ENCODE measurements around the gene HDGFL2.

The HDGFL2 gene

DNA sequence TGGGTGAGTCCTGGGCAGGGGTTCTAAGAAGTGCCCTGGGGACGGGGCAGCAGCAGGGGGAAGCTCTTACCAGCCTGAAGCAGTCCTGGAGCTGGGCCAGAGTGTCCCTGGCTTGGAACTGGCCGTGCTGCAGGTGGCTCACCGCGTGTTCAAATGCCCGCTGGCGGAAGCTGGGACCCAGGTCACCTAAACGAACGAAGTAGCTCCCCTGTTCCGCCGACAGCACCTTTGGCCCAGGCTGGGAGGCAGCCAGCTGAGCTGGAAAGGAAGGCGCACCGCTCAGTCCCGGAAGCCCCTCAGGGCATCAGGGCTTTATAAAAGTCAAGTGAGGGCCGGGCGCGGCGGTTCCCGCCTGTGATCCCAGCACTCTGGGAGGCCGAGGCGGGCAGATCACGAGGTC is 36.6 kb downstream of the HDGFL2 start:
- Histone ChIP-seq H2BK5ac (ENCODE audit: low read length) (no peak overlapping the region), H2BK12ac (ENCODE audit: low read length) (no peak overlapping the region), H3K4ac (ENCODE audit: low read length) (no peak overlapping the region), H3K9ac (ENCODE audit: low read depth, low read length, poor library complexity) (no peak overlapping the region), H2BK15ac (ENCODE audit: low read length) (no peak overlapping the region), H2AFZ (ENCODE audit: low read length) (no peak overlapping the region), H3K9me3 (replicated peaks in 1 of 2; ENCODE audit: control insufficient read depth in 2 of 2, insufficient read depth in 1 of 2, low read depth in 1 of 2, low read length in 2 of 2) (no peaks in the 10 kb centered on the region), H3K4me1 (ENCODE audit: control insufficient read depth in 2 of 2, insufficient read depth in 1 of 2, low read depth in 1 of 2, low read length in 2 of 2) (peaks cover 0 to under 1% of the 10 kb centered on the region in 2 donors), H4K8ac (ENCODE audit: low read depth, low read length) (no peak overlapping the region), H3K79me1 (ENCODE audit: low read depth, low read length) (peaks cover 6% of the 10 kb centered on the region), H3K23ac (ENCODE audit: low read depth, low read length, poor library complexity) (no peak overlapping the region), H3K4me2 (ENCODE audit: insufficient read depth, low read length, poor library complexity, severe bottlenecking) (no peak overlapping the region), H4K91ac (ENCODE audit: low read depth, low read length, poor library complexity) (no peak overlapping the region), H3K36me3 (replicated peaks in 1 of 2; ENCODE audit: control insufficient read depth in 2 of 2, insufficient read depth in 2 of 2, low read length in 2 of 2) (peaks cover 11 to 16% of the 10 kb centered on the region in 2 donors), H3K27ac (replicated peaks; ENCODE audit: low read length) (no peak overlapping the region), H3K4me3 (ENCODE audit: low read length in 2 of 2) (no peak overlapping the region), H3K27me3 (ENCODE audit: control insufficient read depth in 3 of 3, insufficient read depth in 3 of 3, low read depth in 1 of 3, low read length in 3 of 3) (peaks cover 0 to 4% (median 0%) of the 10 kb centered on the region in 3 experiments), H2AK5ac (ENCODE audit: low read depth, low read length) (peak overlapping the region; percentile 25), H3K18ac (ENCODE audit: low read length) (no peak overlapping the region), H2BK120ac (ENCODE audit: low read depth, low read length) (no peak overlapping the region), H3K14ac (ENCODE audit: low read length) (no peak overlapping the region)
- no peak for DNase-seq (ENCODE audit: low spot score)
- WGBS, 2 donors (ENCODE audit: extremely low coverage in 2 of 2, insufficient read length in 2 of 2, insufficient replicate concordance in 1 of 2), result no CpG with 5 or more reads among the region's 21 CpGs

DNA sequence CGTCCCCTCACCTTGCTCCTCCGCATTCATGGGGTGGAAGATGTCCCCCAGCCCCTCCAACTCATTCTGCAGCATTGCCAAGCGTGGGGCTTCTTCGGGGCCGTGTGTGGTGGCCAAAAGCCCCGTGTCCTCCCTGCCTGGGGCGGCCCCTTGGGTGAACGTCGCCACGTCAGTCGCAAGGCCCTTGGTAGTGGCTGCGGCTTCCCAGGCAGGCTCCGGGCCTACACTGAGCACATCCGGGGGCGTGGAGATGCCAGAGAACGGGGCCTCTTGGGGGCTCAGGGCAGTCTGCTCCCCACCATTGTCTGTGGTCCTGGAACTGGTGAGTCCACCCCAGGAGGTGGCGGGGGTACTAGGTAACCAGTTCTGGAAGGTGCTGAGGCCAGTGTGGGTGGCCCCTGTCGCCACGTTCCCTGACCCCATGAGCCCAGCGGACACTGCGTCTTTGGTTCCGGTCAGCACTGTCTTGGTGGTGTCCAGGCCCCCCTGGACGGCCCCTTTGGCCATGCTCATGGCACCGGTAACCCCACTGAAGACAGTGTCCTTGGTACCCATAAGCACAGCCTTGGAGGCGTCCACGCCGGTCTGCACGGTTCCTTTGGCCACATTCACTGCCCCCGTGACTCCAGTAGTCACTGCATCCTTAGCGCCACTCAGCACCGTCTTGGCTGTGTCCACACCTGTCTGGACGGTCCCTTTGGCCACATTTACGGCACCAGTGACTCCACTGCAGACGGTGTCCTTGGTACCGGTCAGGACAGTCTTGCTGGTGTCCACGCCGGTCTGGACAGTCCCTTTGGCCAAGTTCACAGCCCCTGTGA is 38.5 kb downstream of the HDGFL2 start:
- H3K14ac ChIP-seq (ENCODE audit: low read length), result peak overlapping the region; percentile 94
- no peaks in the 10 kb centered on the region for H3K9me3 ChIP-seq (replicated peaks in 1 of 2; ENCODE audit: control insufficient read depth in 2 of 2, insufficient read depth in 1 of 2, low read depth in 1 of 2, low read length in 2 of 2)
- H3K4ac ChIP-seq (ENCODE audit: low read length), result peak overlapping the region; percentile 38
- H4K8ac ChIP-seq (ENCODE audit: low read depth, low read length), result no peak overlapping the region
- H3K79me1 ChIP-seq (ENCODE audit: low read depth, low read length), result peaks cover 3% of the 10 kb centered on the region
- no peak overlapping the region for H4K91ac ChIP-seq (ENCODE audit: low read depth, low read length, poor library complexity)
- no peak overlapping the region for H3K4me3 ChIP-seq (ENCODE audit: low read length in 2 of 2)
- peak overlapping the region; percentile 89 for H3K23ac ChIP-seq (ENCODE audit: low read depth, low read length, poor library complexity)
- H3K4me1 ChIP-seq (ENCODE audit: control insufficient read depth in 2 of 2, insufficient read depth in 1 of 2, low read depth in 1 of 2, low read length in 2 of 2), result no peaks in the 10 kb centered on the region
- H2AK5ac ChIP-seq (ENCODE audit: low read depth, low read length), result no peak overlapping the region
- H3K36me3 ChIP-seq (replicated peaks in 1 of 2; ENCODE audit: control insufficient read depth in 2 of 2, insufficient read depth in 2 of 2, low read length in 2 of 2), result peaks cover 0 to 4% of the 10 kb centered on the region in 2 donors
- no peak overlapping the region for H2BK15ac ChIP-seq (ENCODE audit: low read length)
- H2BK120ac ChIP-seq (ENCODE audit: low read depth, low read length), result no peak overlapping the region
- no peak for DNase-seq (ENCODE audit: low spot score)
- H3K4me2 ChIP-seq (ENCODE audit: insufficient read depth, low read length, poor library complexity, severe bottlenecking), result no peak overlapping the region
- no peak overlapping the region for H3K27ac ChIP-seq (replicated peaks; ENCODE audit: low read length)
- peaks cover 0 to 4% (median 0%) of the 10 kb centered on the region in 3 experiments for H3K27me3 ChIP-seq (ENCODE audit: control insufficient read depth in 3 of 3, insufficient read depth in 3 of 3, low read depth in 1 of 3, low read length in 3 of 3)
- no peak overlapping the region for H2BK12ac ChIP-seq (ENCODE audit: low read length)
- H2BK5ac ChIP-seq (ENCODE audit: low read length), result peak overlapping the region; percentile 39
- H2AFZ ChIP-seq (ENCODE audit: low read length), result no peak overlapping the region
- H3K9ac ChIP-seq (ENCODE audit: low read depth, low read length, poor library complexity), result peak overlapping the region; percentile 9
- peak overlapping the region; percentile 76 for H3K18ac ChIP-seq (ENCODE audit: low read length)
- WGBS, 2 donors (ENCODE audit: extremely low coverage in 2 of 2, insufficient read length in 2 of 2, insufficient replicate concordance in 1 of 2), result no CpG with 5 or more reads among the region's 37 CpGs

DNA sequence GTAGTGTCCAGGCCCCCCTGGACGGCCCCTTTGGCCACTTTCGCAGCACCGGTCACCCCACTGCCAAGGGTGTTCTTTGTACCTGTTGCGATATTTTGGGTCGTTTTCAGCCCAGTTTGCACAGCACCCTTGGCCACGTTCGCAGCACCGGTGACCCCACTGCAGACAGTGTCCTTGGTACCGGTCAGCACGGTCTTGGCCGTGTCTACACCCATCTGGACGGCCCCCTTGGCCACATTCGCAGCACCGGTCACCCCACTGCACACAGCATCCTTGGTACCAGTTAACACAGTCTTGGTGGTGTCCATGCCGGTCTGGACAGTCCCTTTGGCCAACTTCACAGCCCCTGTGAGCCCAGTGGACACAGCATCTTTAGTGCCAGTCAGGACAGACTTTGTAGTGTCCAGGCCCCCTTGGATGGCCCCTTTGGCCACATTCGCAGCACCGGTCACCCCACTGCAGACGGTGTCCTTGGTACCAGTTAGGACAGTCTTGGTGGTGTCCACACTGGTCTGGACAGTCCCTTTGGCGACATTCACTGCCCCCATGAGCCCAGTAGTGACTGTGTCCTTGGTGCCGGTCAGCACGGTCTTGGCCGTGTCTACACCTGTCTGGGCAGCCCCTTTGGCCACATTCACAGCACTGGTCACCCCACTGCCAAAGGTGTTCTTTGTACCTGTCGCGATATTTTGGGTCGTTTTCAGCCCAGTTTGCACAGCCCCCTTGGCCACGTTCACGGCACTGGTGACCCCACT is 39.4 kb downstream of the HDGFL2 start:
- Histone ChIP-seq H3K4me2 (ENCODE audit: insufficient read depth, low read length, poor library complexity, severe bottlenecking) (no peak overlapping the region), H3K18ac (ENCODE audit: low read length) (peak overlapping the region; percentile 64), H4K91ac (ENCODE audit: low read depth, low read length, poor library complexity) (no peak overlapping the region), H2BK12ac (ENCODE audit: low read length) (no peak overlapping the region), H3K9ac (ENCODE audit: low read depth, low read length, poor library complexity) (peak overlapping the region; percentile 60), H3K4me1 (ENCODE audit: control insufficient read depth in 2 of 2, insufficient read depth in 1 of 2, low read depth in 1 of 2, low read length in 2 of 2) (peaks cover 0 to 1% of the 10 kb centered on the region in 2 donors), H3K27me3 (ENCODE audit: control insufficient read depth in 3 of 3, insufficient read depth in 3 of 3, low read depth in 1 of 3, low read length in 3 of 3) (peaks cover 0 to 4% (median 0%) of the 10 kb centered on the region in 3 experiments), H2BK15ac (ENCODE audit: low read length) (no peak overlapping the region), H2AFZ (ENCODE audit: low read length) (no peak overlapping the region), H3K23ac (ENCODE audit: low read depth, low read length, poor library complexity) (peak overlapping the region; percentile 93), H4K8ac (ENCODE audit: low read depth, low read length) (no peak overlapping the region), H3K36me3 (replicated peaks in 1 of 2; ENCODE audit: control insufficient read depth in 2 of 2, insufficient read depth in 2 of 2, low read length in 2 of 2) (peaks cover 0 to 3% of the 10 kb centered on the region in 2 donors), H2AK5ac (ENCODE audit: low read depth, low read length) (no peak overlapping the region), H2BK5ac (ENCODE audit: low read length) (no peak overlapping the region), H3K27ac (replicated peaks; ENCODE audit: low read length) (no peak overlapping the region), H3K4ac (ENCODE audit: low read length) (no peak overlapping the region), H3K14ac (ENCODE audit: low read length) (peak overlapping the region; percentile 89), H3K79me1 (ENCODE audit: low read depth, low read length) (peaks cover 3% of the 10 kb centered on the region), H3K9me3 (replicated peaks in 1 of 2; ENCODE audit: control insufficient read depth in 2 of 2, insufficient read depth in 1 of 2, low read depth in 1 of 2, low read length in 2 of 2) (no peaks in the 10 kb centered on the region), H3K4me3 (ENCODE audit: low read length in 2 of 2) (no peak overlapping the region), H2BK120ac (ENCODE audit: low read depth, low read length) (no peak overlapping the region)
- no peak for DNase-seq (ENCODE audit: low spot score)
- WGBS, 2 donors (ENCODE audit: extremely low coverage in 2 of 2, insufficient read length in 2 of 2, insufficient replicate concordance in 1 of 2), result no CpG with 5 or more reads among the region's 27 CpGs

DNA sequence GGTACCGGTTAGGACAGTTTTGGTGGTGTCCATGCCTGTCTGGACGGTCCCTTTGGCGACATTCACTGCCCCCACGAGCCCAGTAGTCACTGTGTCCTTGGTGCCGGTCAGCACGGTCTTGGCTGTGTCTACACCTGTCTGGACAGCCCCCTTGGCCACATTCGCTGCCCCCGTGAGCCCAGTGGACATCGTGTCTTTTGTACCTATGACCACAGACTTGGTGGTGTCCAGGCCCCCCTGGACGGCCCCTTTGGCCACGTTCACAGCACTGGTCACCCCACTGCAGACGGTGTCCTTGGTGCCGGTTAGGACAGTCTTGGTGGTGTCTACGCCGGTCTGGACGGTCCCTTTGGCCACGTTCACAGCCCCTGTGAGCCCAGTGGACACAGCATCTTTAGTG is 40.0 kb downstream of the HDGFL2 start:
- H3K9me3 ChIP-seq (replicated peaks in 1 of 2; ENCODE audit: control insufficient read depth in 2 of 2, insufficient read depth in 1 of 2, low read depth in 1 of 2, low read length in 2 of 2), result no peaks in the 10 kb centered on the region
- peaks cover 3% of the 10 kb centered on the region for H3K79me1 ChIP-seq (ENCODE audit: low read depth, low read length)
- no peak for DNase-seq (ENCODE audit: low spot score)
- no peak overlapping the region for H3K14ac ChIP-seq (ENCODE audit: low read length)
- no peak overlapping the region for H2BK120ac ChIP-seq (ENCODE audit: low read depth, low read length)
- no CpG with 5 or more reads among the region's 17 CpGs for WGBS, 2 donors (ENCODE audit: extremely low coverage in 2 of 2, insufficient read length in 2 of 2, insufficient replicate concordance in 1 of 2)
- peaks cover 0 to 4% of the 10 kb centered on the region in 2 donors for H3K4me1 ChIP-seq (ENCODE audit: control insufficient read depth in 2 of 2, insufficient read depth in 1 of 2, low read depth in 1 of 2, low read length in 2 of 2)
- H3K36me3 ChIP-seq (replicated peaks in 1 of 2; ENCODE audit: control insufficient read depth in 2 of 2, insufficient read depth in 2 of 2, low read length in 2 of 2), result no peaks in the 10 kb centered on the region
- no peak overlapping the region for H3K27ac ChIP-seq (replicated peaks; ENCODE audit: low read length)
- no peak overlapping the region for H2BK15ac ChIP-seq (ENCODE audit: low read length)
- no peak overlapping the region for H2BK12ac ChIP-seq (ENCODE audit: low read length)
- no peak overlapping the region for H2BK5ac ChIP-seq (ENCODE audit: low read length)
- no peak overlapping the region for H4K8ac ChIP-seq (ENCODE audit: low read depth, low read length)
- H3K4ac ChIP-seq (ENCODE audit: low read length), result no peak overlapping the region
- no peak overlapping the region for H3K4me3 ChIP-seq (ENCODE audit: low read length in 2 of 2)
- H3K9ac ChIP-seq (ENCODE audit: low read depth, low read length, poor library complexity), result no peak overlapping the region
- peak overlapping the region; percentile 60 for H3K18ac ChIP-seq (ENCODE audit: low read length)
- H2AFZ ChIP-seq (ENCODE audit: low read length), result no peak overlapping the region
- no peak overlapping the region for H2AK5ac ChIP-seq (ENCODE audit: low read depth, low read length)
- H3K23ac ChIP-seq (ENCODE audit: low read depth, low read length, poor library complexity), result no peak overlapping the region
- no peak overlapping the region for H3K4me2 ChIP-seq (ENCODE audit: insufficient read depth, low read length, poor library complexity, severe bottlenecking)
- no peak overlapping the region for H4K91ac ChIP-seq (ENCODE audit: low read depth, low read length, poor library complexity)
- peaks cover 0 to 4% (median 0%) of the 10 kb centered on the region in 3 experiments for H3K27me3 ChIP-seq (ENCODE audit: control insufficient read depth in 3 of 3, insufficient read depth in 3 of 3, low read depth in 1 of 3, low read length in 3 of 3)
